Smooth muscle cell of the brain vasculature (primary cell): Measurements from ENCODE around the gene EIF2AK3.

ENCODE experiments used
- DNase-seq: peaks from one replicate; pipeline ENCODE4 v3.0.0-alpha.2; 2012; ENCODE audit warnings: low read depth, low spot score

Gene EIF2AK3

GRCh38 chr2:88543541-88544057, 83.7 kb downstream of the EIF2AK3 start:
- no peak for DNase-seq

DNA sequence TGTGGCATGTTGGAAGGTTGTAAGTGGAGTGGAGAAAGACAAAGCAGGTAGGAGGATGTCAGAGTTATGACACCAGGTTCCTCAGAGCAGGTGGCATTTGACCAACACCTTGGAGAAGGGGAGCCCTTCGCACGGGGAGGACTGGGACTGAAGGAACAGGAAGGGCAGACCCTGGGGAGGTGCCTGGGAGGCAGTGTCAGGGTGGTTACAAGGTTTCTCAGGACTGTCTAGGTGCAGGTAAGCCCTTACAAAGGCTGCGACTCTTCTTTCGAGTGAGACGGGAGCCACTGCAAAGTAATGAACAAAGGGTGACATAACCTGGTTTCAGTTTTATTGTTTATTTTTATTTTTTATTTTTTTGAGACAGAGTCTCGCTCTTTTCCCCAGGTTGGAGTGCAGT, 84.6 kb downstream of the EIF2AK3 start:
- no peak for DNase-seq

- DNase-seq = no peak
These were observed 86.9 kb downstream of the EIF2AK3 start for GRCh38 chr2:88540346-88540745.

- no peak for DNase-seq
These were observed 88.8 kb downstream of the EIF2AK3 start for GRCh38 chr2:88538362-88538917.

DNA sequence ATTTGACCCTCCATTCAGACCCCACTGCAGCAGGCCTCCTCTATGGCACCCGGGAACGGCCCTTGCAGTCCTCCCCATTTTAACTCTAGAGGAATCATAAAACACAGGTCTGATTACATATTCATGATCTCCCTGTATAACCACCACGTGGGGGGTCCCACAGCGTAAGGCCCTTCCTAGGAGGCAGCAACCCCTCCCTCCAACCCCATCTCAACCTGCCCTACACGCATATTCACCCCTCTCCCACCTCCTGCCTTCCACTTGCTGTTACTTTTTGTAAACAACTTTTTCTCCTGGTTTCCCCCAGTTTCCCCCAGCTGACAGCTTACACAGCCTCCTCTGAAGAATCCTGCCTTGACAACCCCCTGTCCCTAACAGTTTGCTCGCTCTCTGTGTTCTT, 89.6 kb downstream of the EIF2AK3 start:
- no peak for DNase-seq

GRCh38 chr2:88530081-88530480, 97.2 kb downstream of the EIF2AK3 start:
- no peak for DNase-seq

DNA sequence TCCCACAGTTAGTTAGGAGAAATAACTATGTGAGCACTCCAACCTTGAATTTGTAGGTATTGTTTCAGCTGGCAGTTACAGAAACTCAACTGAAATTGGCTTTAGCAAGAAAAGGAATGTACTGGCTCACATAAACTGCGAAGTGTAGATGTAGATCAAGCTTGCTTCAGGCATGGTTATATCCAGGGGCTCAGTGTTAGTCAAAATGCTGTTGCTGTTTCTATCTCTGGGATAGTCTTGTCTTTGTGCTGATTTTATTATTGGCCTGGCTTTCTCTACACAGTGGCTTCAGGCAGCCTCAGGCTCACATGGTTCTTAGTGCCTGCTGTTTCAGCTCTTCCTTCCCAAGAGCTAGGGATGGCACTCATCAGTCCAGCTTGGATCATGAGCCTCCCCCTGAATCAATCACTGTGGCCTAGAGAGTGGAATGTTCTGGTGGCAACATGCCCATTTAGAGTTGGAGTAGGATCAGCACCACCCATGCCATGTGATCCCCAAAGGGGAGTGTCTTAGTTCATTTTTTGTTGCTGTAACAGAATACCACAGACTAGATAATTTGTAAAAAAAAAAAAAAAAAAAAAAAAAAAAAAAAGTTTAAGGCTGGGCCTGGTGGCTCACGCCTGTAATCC, 105.7 kb downstream of the EIF2AK3 start:
- no peak for DNase-seq

DNA sequence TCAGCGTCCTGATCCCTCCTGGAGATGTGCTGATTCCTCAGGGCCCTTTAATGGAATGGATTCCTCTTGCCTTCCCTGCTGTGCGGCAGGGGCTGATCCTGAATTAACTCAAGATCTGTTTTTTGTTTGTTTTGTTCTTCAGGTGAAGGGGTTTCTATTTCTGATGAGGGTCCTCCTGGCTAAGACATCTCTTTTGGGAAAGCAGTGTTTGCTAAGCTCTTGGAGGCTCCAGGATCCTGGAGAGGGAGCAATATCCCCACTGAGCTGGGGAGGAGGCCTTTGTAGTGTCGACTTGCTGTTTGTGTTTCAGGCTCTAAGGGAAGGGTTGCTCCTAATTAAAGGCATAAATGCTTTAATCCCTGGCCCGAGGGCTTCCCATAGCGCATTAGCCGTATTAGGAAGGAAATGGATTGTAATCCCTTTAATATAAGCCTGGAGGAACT, 109.5 kb downstream of the EIF2AK3 start:
- DNase-seq = no peak
